22Rv1 (cell line): Measurements from ENCODE around the gene RIT2.

Experiments
- ZFX ChIP-seq: fragments of 450-650 bp; IDR thresholded peaks from 2 replicates; pipeline ENCODE4 v1.6.1; 2017; ENCODE audit warnings: antibody characterized with exemption, borderline replicate concordance
- TF ChIP-seq, protein P1 (sequence below): fragments of 450-650 bp; IDR thresholded peaks from 2 replicates; pipeline ENCODE4 v1.5.1; 2017; ENCODE audit warnings: mild to moderate bottlenecking

DNA sequence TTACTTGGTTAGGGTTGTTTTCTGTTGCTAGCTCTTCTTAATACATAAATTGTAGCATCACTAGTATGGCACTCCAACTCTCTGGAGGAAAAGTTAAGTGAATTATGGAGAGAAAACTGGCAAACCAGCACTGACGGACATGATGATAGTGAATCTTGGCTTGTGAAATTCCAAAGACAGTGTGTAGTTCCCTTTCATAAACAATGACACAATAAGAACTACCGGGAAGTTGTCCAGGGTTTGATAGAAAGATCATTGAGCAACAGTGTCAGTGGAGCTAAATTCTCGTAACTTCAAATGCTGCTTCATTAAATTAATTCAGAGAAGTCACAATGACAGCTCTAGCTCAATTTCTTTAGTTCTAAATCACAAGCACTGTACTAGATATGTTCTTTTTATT is 66.5 kb downstream of the RIT2 start:
- TF ChIP-seq, protein P1, sequence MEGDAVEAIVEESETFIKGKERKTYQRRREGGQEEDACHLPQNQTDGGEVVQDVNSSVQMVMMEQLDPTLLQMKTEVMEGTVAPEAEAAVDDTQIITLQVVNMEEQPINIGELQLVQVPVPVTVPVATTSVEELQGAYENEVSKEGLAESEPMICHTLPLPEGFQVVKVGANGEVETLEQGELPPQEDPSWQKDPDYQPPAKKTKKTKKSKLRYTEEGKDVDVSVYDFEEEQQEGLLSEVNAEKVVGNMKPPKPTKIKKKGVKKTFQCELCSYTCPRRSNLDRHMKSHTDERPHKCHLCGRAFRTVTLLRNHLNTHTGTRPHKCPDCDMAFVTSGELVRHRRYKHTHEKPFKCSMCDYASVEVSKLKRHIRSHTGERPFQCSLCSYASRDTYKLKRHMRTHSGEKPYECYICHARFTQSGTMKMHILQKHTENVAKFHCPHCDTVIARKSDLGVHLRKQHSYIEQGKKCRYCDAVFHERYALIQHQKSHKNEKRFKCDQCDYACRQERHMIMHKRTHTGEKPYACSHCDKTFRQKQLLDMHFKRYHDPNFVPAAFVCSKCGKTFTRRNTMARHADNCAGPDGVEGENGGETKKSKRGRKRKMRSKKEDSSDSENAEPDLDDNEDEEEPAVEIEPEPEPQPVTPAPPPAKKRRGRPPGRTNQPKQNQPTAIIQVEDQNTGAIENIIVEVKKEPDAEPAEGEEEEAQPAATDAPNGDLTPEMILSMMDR: no peak
- TF ChIP-seq ZFX: no peak
